ENCODE results near the gene GLP1R.
"Not testable (repeated sequence)": the region's sequence is repeated elsewhere in the genome, so short reads cannot be mapped to it uniquely, and the experiment has no call there.

The GLP1R gene

GRCh38 chr6:39088331-39088730 lies 39.8 kb downstream of the GLP1R start:
- peak; percentile 54 for DNase-seq

GRCh38 chr6:39090036-39090435 lies 41.5 kb downstream of the GLP1R start:
- no peak for DNase-seq

- no peak for DNase-seq
These were observed 42.6 kb downstream of the GLP1R start for GRCh38 chr6:39091220-39091619.

GRCh38 chr6:39092124-39092523 lies 43.5 kb downstream of the GLP1R start:
- no peak for DNase-seq

- DNase-seq = no peak
These were observed 44.6 kb downstream of the GLP1R start for GRCh38 chr6:39093149-39093708.

- no peak for DNase-seq
These were observed 47.0 kb downstream of the GLP1R start for GRCh38 chr6:39095578-39095977.

GRCh38 chr6:39100358-39100757 lies 51.8 kb downstream of the GLP1R start:
- DNase-seq = no peak

GRCh38 chr6:39102071-39102820 lies 53.7 kb downstream of the GLP1R start:
- DNase-seq = no peak

GRCh38 chr6:39102821-39103136 lies 54.2 kb downstream of the GLP1R start:
- DNase-seq = no peak

GRCh38 chr6:39104528-39104927 lies 55.9 kb downstream of the GLP1R start:
- DNase-seq = no peak

- no peak for DNase-seq
These were observed 58.5 kb downstream of the GLP1R start for GRCh38 chr6:39107034-39107433.

GRCh38 chr6:39107641-39108040 lies 59.1 kb downstream of the GLP1R start:
- no peak for DNase-seq

- DNase-seq = no peak
These were observed 59.7 kb downstream of the GLP1R start for GRCh38 chr6:39108041-39108839.

GRCh38 chr6:39111280-39111679 lies 62.7 kb downstream of the GLP1R start:
- no peak for DNase-seq

- DNase-seq = no peak
These were observed 65.2 kb downstream of the GLP1R start for GRCh38 chr6:39113788-39114187.

GRCh38 chr6:39114388-39114703 lies 65.8 kb downstream of the GLP1R start:
- DNase-seq = no peak

- DNase-seq = peak; percentile 95
These were observed 66.4 kb downstream of the GLP1R start, which contains the start of gene SAYSD1 for GRCh38 chr6:39114704-39115599. SAYSD1 (minus strand) TSS chr6:39115186; CDS start chr6:39115089, 97 bp downstream.

GRCh38 chr6:39118921-39119320 lies 70.3 kb downstream of the GLP1R start:
- no peak for DNase-seq

GRCh38 chr6:39124114-39124513 lies 75.5 kb downstream of the GLP1R start:
- DNase-seq = no peak

GRCh38 chr6:39128106-39128505 lies 79.5 kb downstream of the GLP1R start:
- DNase-seq = no peak

- no peak for DNase-seq
These were observed 80.3 kb downstream of the GLP1R start for GRCh38 chr6:39128832-39129231.

- no peak for DNase-seq
These were observed 82.1 kb downstream of the GLP1R start for GRCh38 chr6:39130691-39131090.

- not testable (repeated sequence) for DNase-seq
These were observed 86.2 kb downstream of the GLP1R start for GRCh38 chr6:39134761-39135160.
